Panc1 (cell line): ENCODE results near the gene RPL5. TPM values are rescaled to one million over a fixed set of nuclear protein-coding genes. Genes with fewer than 3 reads are reported as not detected.

ENCODE experiments used
- ATAC-seq: fragments of 200-7000 bp; cut with Tn5 transposase; 2 replicates; pipeline ENCODE4 v1.9.1; 2020; ENCODE audit warnings: mild to moderate bottlenecking, moderate library complexity
- BruUV-seq: library from RNA; stranded (reverse); fragments of 400-500 nt; replicated peaks from 2 replicates; lab custom pipeline; 2021; lab: Mats Ljungman, UMichigan
- CTCF ChIA-PET: fragments of 300-600 bp; sonication (Branson Sonifier 250); formaldehyde crosslinking; loops from one replicate; lab custom pipeline; 2022; ENCODE audit warnings: antibody characterized with exemption; lab: Charles Lee
- POLR2A ChIA-PET: fragments of 300-600 bp; sonication (Branson Sonifier 250); formaldehyde crosslinking; loops from one replicate; lab custom pipeline; 2022; ENCODE audit warnings: antibody characterized with exemption; lab: Charles Lee
- DNase-seq: peaks from one replicate; pipeline ENCODE4 v3.0.0-alpha.2; 2010; ENCODE audit warnings: low read depth, low spot score
- H3K27ac ChIP-seq: 2 replicates; pipeline ENCODE4 v1.5.1; 2011; ENCODE audit warnings: mild to moderate bottlenecking, low read length, inconsistent platforms
- H3K27me3 ChIP-seq: fragments of 200-500 bp; sonication (Bioruptor generic); 2 replicates; pipeline ENCODE4 v1.6.0; 2014; ENCODE audit warnings: low read length, inconsistent platforms; ENCODE audit not compliant: control insufficient read depth, insufficient read depth
- H3K36me3 ChIP-seq: fragments of 200-500 bp; sonication (Bioruptor generic); 2 replicates; pipeline ENCODE4 v1.5.1; 2014; ENCODE audit warnings: inconsistent platforms, mild to moderate bottlenecking, low read length, moderate library complexity; ENCODE audit not compliant: control insufficient read depth, insufficient read depth
- H3K4me1 ChIP-seq: 2 replicates; pipeline ENCODE4 v1.5.1; 2011; ENCODE audit warnings: inconsistent platforms, mild to moderate bottlenecking, low read length, moderate library complexity; ENCODE audit not compliant: control insufficient read depth, insufficient read depth
- H3K4me3 ChIP-seq, 2 experiments: 2 replicates each; pipeline ENCODE4 v1.5.1; 2011 to 2012; ENCODE audit warnings: low read depth in 2 of 2, low read length in 2 of 2, mild to moderate bottlenecking in 2 of 2, inconsistent platforms in 1 of 2, moderate library complexity in 1 of 2
- H3K9me3 ChIP-seq: fragments of 200-500 bp; sonication (Bioruptor generic); 2 replicates; pipeline ENCODE4 v1.5.1; 2014; ENCODE audit warnings: low read depth, mild to moderate bottlenecking, inconsistent platforms, low read length, moderate library complexity; ENCODE audit not compliant: control insufficient read depth, insufficient read depth
- POLR2AphosphoS5 ChIP-seq: IDR thresholded peaks from 2 replicates; pipeline ENCODE4 v1.6.1; 2012; ENCODE audit warnings: mild to moderate bottlenecking, low read depth, low read length, moderate library complexity
- SIN3A ChIP-seq: IDR thresholded peaks from 2 replicates; pipeline ENCODE4 v1.6.1; 2012; ENCODE audit warnings: low read depth, mild to moderate bottlenecking, low read length, moderate library complexity, borderline replicate concordance; ENCODE audit not compliant: insufficient read depth
- TCF7L2 ChIP-seq: IDR thresholded peaks from 2 replicates; pipeline ENCODE4 v1.6.1; 2011; ENCODE audit warnings: mild to moderate bottlenecking, low read depth, low read length, inconsistent platforms
- in situ Hi-C: cut with HindIII; loops from 2 replicates; pipeline ENCODE4 v1.10.0; 2016; ENCODE audit warnings: low sequenced_read_pairs, low pct_unique_long_range_greater_than_20kb
- intact Hi-C: fragments of 100-400 bp; cut with micrococcal nuclease; formaldehyde crosslinking; loops from one replicate; pipeline ENCODE4 v1.10.0; 2022; ENCODE audit not compliant: unreplicated experiment
- total RNA-seq: library from RNA; stranded (reverse); gene quantifications from one replicate; pipeline ENCODE4 v1.2.1, GENCODE V29; 2021; ENCODE audit not compliant: unreplicated experiment
- TF ChIP-seq, protein P1 (sequence below): fragments of 450-650 bp; IDR thresholded peaks from 2 replicates; pipeline ENCODE4 v1.5.1; 2017; ENCODE audit warnings: mild to moderate bottlenecking
- TF ChIP-seq, protein P2 (sequence below), 2 experiments: IDR thresholded peaks; 2 replicates each; pipeline ENCODE4 v1.6.1; 2011 to 2012; ENCODE audit warnings: low read depth in 2 of 2, control low read depth in 1 of 2, low read length in 1 of 2, mild to moderate bottlenecking in 1 of 2, moderate library complexity in 1 of 2; ENCODE audit not compliant: insufficient read depth in 1 of 2

The RPL5 gene
- total RNA-seq, 1 experiment from 2014 or later: 446 TPM

DNA sequence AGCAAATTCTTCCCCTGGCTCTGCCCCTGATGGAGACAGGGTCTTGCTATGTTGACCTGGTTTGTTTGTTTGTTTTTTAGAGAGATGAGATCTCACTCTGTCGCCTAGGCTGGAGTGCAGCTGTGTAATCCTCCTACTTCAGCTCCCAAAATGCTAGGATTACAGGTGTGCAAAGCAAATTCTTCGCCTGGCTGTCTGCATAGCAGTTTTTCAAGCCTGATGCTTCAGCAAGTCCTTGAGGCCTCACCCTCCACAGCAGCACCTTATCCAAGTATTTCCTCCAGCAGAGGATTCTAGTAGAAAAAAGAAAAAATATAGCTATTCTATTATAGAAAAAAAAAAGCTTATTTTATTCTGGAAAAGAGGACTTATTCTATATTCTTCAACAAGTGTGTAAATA is 15.1 kb upstream of the RPL5 start:
- no peaks in the 10 kb centered on the region for H3K27me3 ChIP-seq
- CTCF ChIA-PET: no interaction called here
- POLR2A ChIA-PET: no interaction called here
- no TSS peak for BruUV-seq
- H3K4me1 ChIP-seq: no peaks in the 10 kb centered on the region
- DNase-seq (no peak), ATAC-seq (no peak)
- in situ Hi-C loops (no loop called here), intact Hi-C loops (no loop called here)
- H3K4me3 ChIP-seq: no peak overlapping the region
- no peaks in the 10 kb centered on the region for H3K36me3 ChIP-seq
- no peak overlapping the region for H3K27ac ChIP-seq
- TF ChIP-seq SIN3A (no peak), POLR2AphosphoS5 (no peak), TCF7L2 (no peak)
- TF ChIP-seq, protein P1, sequence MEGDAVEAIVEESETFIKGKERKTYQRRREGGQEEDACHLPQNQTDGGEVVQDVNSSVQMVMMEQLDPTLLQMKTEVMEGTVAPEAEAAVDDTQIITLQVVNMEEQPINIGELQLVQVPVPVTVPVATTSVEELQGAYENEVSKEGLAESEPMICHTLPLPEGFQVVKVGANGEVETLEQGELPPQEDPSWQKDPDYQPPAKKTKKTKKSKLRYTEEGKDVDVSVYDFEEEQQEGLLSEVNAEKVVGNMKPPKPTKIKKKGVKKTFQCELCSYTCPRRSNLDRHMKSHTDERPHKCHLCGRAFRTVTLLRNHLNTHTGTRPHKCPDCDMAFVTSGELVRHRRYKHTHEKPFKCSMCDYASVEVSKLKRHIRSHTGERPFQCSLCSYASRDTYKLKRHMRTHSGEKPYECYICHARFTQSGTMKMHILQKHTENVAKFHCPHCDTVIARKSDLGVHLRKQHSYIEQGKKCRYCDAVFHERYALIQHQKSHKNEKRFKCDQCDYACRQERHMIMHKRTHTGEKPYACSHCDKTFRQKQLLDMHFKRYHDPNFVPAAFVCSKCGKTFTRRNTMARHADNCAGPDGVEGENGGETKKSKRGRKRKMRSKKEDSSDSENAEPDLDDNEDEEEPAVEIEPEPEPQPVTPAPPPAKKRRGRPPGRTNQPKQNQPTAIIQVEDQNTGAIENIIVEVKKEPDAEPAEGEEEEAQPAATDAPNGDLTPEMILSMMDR: no peak
- TF ChIP-seq, protein P2, sequence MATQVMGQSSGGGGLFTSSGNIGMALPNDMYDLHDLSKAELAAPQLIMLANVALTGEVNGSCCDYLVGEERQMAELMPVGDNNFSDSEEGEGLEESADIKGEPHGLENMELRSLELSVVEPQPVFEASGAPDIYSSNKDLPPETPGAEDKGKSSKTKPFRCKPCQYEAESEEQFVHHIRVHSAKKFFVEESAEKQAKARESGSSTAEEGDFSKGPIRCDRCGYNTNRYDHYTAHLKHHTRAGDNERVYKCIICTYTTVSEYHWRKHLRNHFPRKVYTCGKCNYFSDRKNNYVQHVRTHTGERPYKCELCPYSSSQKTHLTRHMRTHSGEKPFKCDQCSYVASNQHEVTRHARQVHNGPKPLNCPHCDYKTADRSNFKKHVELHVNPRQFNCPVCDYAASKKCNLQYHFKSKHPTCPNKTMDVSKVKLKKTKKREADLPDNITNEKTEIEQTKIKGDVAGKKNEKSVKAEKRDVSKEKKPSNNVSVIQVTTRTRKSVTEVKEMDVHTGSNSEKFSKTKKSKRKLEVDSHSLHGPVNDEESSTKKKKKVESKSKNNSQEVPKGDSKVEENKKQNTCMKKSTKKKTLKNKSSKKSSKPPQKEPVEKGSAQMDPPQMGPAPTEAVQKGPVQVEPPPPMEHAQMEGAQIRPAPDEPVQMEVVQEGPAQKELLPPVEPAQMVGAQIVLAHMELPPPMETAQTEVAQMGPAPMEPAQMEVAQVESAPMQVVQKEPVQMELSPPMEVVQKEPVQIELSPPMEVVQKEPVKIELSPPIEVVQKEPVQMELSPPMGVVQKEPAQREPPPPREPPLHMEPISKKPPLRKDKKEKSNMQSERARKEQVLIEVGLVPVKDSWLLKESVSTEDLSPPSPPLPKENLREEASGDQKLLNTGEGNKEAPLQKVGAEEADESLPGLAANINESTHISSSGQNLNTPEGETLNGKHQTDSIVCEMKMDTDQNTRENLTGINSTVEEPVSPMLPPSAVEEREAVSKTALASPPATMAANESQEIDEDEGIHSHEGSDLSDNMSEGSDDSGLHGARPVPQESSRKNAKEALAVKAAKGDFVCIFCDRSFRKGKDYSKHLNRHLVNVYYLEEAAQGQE (IDR thresholded peaks at IDR 0.05; ENCODE audit: insufficient read depth in 1 of 2, low read depth in 2 of 2, low read length in 1 of 2): no peak
- H3K9me3 ChIP-seq: no peaks in the 10 kb centered on the region

DNA sequence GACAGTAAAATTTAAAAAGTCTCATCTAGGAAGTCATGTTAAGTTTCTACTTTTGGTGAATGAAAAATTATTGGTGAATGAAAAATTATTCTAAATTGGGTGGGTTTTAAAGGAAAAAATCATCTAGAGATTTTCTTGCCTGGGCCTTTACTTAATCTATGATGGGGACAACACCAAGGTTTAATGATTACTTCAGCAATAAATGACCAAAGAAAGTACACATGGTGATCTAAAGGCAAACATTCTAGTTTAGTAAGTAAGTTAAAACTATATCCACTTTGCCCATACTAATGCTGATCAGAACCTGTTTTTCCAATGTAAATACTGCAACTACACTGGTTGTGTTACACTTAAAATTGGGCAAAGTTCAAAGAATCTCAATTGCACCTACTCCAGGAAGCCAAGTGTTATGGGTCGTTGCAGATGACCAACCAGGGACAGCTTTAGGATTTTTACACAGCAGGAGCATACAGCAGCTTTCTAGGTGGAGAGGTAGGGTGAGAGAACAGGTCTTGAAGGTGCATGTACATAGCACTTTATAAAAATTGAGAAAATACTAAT is 14.6 kb upstream of the RPL5 start:
- Histone ChIP-seq H3K4me1 (no peaks in the 10 kb centered on the region), H3K4me3 (no peak overlapping the region), H3K9me3 (no peaks in the 10 kb centered on the region), H3K27me3 (no peaks in the 10 kb centered on the region), H3K36me3 (no peaks in the 10 kb centered on the region), H3K27ac (no peak overlapping the region)
- TF ChIP-seq SIN3A: no peak
- in situ Hi-C loops: no loop called here
- intact Hi-C loops: no loop called here
- no TSS peak for BruUV-seq
- DNase-seq (no peak), ATAC-seq (no peak)
- ChIA-PET POLR2A (no interaction called here), CTCF (no interaction called here)

DNA sequence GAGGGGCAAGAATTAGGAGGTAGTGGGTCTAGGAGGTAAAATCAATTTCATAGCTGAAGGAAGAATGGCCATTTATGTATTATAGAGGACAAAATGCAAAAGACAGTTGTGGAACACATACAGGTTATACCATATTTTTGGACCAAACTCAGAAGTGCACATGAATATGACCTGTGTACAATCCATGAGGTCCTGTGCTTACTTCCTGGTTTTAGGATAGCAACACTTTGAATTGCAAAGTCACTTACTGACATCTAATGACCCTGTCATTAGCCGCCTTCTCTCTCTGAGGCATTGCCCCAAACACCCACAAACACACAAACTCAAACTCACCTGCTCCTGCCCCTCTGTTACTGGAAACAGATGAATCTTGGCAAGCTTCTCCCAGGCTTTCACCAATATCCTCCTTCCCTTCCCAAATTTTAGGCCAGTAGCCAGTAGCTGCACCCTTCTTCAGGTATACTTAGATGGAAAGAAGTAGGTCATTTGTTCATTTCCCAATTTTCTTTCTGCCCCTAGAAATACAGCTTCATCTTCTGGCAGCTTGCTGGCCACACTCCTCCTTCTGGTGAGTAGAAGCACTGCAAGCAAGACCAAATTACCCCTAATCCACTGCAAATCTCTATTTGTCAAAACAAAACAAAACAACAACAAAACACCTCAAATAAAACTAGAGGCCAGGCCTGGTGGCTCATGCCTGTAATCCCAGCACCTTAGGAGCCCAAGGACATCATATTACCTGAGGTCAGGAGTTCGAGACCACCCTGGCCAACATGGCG is 13.7 kb upstream of the RPL5 start:
- in situ Hi-C loops (no loop called here), intact Hi-C loops (no loop called here)
- no peaks in the 10 kb centered on the region for H3K9me3 ChIP-seq
- no peak overlapping the region for H3K4me3 ChIP-seq
- ATAC-seq (no peak), DNase-seq (no peak)
- ChIA-PET CTCF (interaction anchor here (0.6 to 0.7 kb wide), 2 partner anchors 69 to 71 kb away, joined by 4 to 5 read pairs; no protein-coding TSS in a partner anchor), POLR2A (no interaction called here)
- no peaks in the 10 kb centered on the region for H3K27me3 ChIP-seq
- TF ChIP-seq SIN3A (no peak), TCF7L2 (no peak), POLR2AphosphoS5 (no peak)
- TF ChIP-seq, protein P2 (IDR thresholded peaks at IDR 0.05; ENCODE audit: insufficient read depth in 1 of 2, low read depth in 2 of 2, low read length in 1 of 2): no peak
- TF ChIP-seq, protein P1: peak; percentile 72
- BruUV-seq: no TSS peak
- no peak overlapping the region for H3K27ac ChIP-seq
- H3K36me3 ChIP-seq: no peaks in the 10 kb centered on the region
- H3K4me1 ChIP-seq: no peaks in the 10 kb centered on the region
